IPS-NIHi7 (cell line): ENCODE results near the gene ASAP2.

Experiments
- DNase-seq: peaks from one replicate; pipeline ENCODE4 v3.0.0; 2012; ENCODE audit warnings: mixed read lengths; ENCODE audit errors: extremely low spot score

ASAP2 gene

GRCh38 chr2:9205963-9206948 is at the start of gene ASAP2:
ASAP2 (plus strand) TSS chr2:9206812; CDS start chr2:9207105, 293 bp downstream.
- peak; percentile 92 for DNase-seq

GRCh38 chr2:9158786-9159779 is 47.5 kb upstream of the ASAP2 start:
- DNase-seq = no peak

- DNase-seq = peak; percentile 66
Measured at GRCh38 chr2:9160732-9161131, 45.9 kb upstream of the ASAP2 start.

- DNase-seq = no peak
Measured at GRCh38 chr2:9162841-9163240, 43.8 kb upstream of the ASAP2 start.

GRCh38 chr2:9163306-9164111 is 43.1 kb upstream of the ASAP2 start:
- DNase-seq = no peak

GRCh38 chr2:9164112-9164608 is 42.5 kb upstream of the ASAP2 start:
- no peak for DNase-seq

- DNase-seq = no peak
Measured at GRCh38 chr2:9165625-9166024, 41.0 kb upstream of the ASAP2 start.

- no peak for DNase-seq
Measured at GRCh38 chr2:9166579-9167377, 39.8 kb upstream of the ASAP2 start.

GRCh38 chr2:9167718-9168657 is 38.6 kb upstream of the ASAP2 start:
- DNase-seq = no peak

- DNase-seq = peak; percentile 49
Measured at GRCh38 chr2:9168821-9169221, 37.8 kb upstream of the ASAP2 start.

GRCh38 chr2:9169349-9170107 is 37.1 kb upstream of the ASAP2 start:
- no peak for DNase-seq

- no peak for DNase-seq
Measured at GRCh38 chr2:9170458-9171130, 36.0 kb upstream of the ASAP2 start.

GRCh38 chr2:9174771-9175437 is 31.7 kb upstream of the ASAP2 start:
- DNase-seq = no peak

- DNase-seq = no peak
Measured at GRCh38 chr2:9178110-9178903, 28.3 kb upstream of the ASAP2 start.

- no peak for DNase-seq
Measured at GRCh38 chr2:9178904-9179571, 27.6 kb upstream of the ASAP2 start.
